GM19025 (cell line): ENCODE results near the gene MVB12B.

Source experiments
- ATAC-seq: cut with Tn5 transposase; IDR thresholded peaks from one replicate; pipeline ENCODE4 v1.9.1; 2021; ENCODE audit warnings: mild to moderate bottlenecking, low read depth, moderate library complexity; ENCODE audit not compliant: unreplicated experiment

MVB12B gene

DNA sequence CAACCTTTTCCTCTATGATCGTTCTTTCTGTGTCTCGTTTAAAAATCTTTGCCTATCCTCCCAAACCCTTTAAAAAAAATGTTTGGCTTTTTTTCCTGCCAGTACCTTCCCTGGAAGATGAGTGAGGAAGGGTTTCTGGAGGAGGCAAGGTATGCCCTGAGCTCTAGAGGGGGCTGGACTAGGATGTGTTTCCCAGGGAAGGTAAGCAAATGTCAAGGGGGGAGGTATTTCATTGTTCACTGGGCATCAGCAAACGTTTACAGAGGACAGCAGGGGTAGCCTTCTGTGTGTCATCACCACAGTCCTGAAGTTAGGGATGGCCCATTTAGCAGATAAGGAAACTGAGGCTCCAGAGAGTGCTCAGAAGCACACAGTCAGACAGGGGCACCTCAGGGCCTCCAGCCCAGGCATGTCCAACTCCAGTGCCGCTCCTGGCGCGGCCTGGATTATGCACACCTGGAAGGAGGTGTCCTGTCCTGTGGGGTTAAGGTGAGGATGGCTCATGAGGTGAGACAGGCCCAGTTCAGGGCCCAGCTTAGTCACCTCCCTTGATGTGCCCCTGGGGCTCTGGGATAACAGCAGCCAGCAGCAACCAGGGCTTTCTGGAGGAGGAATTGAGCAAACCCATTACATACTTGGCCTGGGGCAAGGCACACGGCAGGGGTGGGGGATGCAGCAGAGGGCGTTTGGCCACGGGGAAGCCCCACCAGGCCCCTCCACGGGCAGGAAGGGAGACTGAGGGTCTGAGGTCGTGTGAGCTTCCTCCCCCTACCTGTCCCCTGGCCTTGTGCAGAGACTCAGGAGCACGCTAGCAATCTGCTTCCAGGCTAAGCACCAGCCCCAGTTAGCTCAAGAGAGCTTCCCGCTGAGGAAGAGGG lies 186.8 kb downstream of the MVB12B start:
- no peak for ATAC-seq

DNA sequence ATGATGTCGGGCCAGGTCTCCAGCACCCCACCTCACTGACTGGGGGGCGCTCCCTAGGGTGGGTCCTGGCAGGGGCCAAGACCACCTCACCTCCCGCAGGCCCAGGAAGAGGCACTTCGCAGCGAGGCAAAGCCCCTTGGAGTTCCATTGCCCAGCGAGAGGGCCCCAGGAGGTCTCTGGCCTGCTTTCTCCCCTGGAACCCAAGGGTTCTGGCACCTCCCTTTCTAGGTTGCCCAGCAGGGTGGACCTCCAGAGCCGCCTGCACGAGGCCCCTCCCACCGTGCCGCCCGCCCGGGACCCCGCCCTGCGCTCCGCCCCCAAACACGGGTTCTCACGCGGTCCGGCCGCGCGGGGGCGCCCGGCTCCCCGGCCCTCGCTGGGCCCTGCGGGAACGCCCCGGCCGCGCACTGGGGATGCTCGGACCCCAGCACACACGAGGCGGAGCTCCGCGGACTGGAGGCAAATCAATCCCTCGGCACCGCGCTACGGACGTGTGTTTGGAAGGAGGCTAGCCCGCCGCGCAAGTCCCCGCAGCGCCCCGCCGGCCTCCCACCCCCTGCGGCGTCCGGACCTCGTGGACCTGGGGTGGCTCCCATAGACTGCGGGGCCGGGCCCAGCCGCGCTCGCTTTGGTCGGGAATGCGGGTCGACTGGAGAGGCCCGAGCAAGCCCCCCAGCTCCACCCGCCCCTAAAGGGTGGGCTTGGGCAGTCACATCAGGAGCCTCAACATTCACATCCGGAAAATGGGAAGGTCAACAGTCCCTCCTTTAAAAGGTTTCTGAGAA lies 187.6 kb downstream of the MVB12B start:
- ATAC-seq, result no peak

DNA sequence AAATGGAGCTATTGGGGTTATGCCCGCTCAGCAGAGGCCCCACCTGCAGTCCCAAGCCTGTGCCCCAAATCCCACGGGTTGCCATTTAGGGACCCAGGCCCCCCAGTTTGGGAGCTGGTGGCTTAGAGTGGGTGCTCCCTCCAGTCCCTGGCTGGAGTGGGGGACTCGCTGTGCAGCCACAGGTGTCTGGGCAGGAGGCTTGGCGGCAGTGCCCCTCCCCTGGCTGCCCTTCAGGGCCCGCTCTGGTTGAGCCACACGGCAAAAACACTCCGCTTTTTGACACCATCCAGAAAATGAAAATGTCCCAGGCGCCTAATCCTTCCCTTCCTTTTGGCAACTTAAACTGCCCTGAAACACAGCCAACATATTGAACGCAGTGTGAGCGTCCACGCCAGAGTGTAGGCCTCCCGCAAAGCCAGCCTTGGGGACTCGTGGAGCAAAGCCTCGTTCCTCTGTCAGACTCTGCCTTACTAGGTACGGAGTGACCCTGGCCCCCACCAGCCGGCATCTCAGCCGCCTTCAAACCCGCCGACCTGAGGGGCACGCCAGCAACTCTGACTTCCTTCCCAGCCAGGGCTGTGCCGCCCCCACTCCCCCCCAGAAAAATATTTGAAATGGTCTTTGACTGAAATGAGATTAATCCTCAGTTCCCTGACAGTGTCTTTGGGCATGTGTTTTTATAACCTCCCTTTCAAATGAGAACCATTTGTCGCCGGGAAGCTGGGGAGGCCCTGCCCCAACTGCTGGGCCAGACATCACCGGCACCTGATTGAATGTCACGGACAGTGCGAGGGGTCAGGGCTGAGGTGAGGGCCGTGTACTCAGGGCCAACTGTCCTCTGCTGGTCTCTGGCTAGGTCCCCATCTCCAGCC lies 188.6 kb downstream of the MVB12B start:
- no peak for ATAC-seq

DNA sequence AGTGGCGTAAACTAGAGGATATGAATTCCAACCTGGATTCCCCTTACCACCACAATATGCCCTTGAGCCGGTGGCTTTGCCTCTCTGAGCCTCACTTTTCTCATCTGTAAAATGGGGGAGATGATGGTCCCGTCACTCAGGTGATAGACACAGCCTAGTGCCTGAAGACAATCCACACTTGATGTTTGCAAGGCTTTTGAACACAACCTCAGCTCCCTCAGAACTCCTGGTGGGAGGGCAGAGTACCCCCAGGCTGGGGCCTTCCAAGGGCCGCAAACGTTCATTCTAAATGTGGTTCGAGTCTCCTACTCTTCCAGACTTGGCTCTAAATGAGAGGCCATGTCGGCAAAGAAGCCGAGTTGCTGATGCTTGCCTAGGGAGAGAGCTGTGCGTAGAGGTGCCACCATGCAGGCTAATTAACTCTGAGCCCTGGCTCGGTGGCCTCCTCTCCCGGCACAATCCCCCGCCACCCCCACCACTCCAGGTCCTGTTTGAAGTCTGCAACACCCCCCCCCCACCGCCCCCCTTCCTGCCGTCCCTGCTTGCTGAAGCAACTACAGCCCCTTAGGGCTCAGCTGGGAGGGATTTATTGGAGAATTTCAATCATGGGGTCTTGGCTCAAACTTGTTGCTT lies 189.4 kb downstream of the MVB12B start:
- no peak for ATAC-seq

DNA sequence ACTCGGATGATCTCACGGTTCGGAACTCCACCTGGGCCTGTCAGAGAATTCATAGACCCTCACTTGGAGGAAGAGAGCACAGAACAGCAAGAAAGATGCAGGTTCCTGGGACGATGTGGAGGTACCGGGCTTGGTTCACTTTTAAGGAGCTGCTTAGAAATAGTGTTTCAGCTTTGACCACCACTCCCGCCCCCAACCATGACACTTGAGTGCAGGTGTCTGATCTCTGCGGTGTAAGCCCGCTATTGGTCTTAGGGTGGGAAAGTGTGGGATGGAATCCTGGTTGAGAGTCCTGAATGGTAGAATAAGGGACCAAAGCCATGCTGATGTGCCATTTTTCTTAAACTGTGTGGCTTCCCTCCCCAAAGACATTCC lies 189.9 kb downstream of the MVB12B start:
- ATAC-seq, result no peak

DNA sequence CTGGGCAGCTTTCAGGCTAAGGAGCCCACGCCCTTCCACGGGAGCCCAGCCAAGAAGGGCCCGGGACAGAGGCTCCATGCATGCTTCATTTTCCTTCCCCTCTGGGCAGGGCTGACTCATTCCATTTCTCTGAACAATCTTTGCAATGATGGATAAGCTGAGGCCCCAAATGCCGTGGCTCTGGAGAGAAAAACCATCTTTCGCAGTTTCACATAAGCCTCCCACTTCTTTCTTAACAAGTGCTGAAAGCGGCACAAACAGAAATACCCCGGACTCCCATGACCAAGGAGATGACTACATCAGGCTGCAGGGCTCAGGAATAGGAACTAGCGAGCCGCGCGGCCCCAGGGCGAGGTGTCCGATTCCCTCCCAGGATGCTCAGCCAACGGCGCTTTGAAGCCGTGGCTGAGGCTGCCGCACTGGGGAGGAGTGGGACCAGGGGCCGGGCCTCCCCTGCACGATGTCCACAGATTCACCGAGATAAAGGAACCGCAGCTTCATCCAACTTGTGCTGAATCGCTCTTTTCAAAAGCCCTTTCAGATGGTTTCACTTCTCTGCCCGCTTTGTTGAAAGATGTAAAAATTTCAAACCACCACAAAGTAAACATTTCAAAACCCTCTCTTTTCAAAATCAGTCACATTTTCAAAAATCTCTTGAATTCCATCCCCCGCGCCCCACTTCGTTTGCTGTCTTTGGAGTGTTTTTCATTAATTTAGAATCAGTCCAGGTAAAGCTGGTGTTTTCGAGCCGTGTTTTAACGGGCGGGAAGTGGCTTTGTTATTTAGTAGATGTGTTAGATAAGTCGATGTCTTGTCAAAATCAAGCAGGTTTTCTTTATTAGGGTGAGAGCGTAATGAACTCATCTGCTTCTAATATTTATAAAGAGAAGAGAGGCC lies 190.6 kb downstream of the MVB12B start:
- ATAC-seq, result no peak

DNA sequence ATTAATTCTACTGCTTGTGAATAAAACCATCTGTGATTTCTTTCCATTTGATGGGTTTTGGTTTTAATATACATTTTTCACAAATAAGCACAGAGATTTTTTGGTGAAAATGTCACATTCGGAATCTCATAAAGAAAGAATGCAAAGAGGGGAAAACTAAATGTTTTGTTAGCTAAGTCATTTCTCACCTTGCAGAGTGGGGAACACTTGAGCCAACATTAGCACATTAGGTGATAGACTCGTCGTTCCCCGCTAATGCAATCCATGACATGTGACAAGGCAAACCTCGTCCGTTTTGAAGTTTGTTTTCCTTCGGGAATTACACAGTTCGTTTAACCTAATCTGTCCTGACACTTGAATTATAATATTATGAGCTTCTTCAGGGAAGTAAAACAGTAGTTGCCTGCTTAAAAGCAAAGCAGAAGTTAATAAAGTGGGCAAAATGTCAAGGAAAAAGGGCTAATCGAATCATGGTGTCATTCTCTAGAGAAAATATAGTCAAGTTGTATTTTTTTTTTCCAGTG lies 191.3 kb downstream of the MVB12B start:
- ATAC-seq, result no peak

DNA sequence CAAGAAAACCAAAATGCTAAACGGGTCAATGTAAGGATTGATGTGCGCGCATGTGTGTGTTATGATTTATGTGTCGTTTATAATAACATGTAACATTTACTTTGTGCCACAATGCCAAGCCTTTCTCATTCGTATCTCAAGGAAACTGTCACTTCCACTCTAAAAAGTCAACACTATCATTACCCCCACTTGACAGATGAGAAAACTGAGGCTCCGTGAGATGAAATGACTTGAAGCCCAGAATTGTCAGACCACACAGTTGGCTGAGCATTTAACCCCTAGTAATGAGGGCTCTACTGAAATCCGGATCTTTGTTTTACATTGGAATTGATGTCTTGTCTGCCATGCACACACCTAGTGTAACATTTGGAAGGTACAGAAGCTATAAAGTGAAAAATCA lies 192.1 kb downstream of the MVB12B start:
- ATAC-seq, result no peak

DNA sequence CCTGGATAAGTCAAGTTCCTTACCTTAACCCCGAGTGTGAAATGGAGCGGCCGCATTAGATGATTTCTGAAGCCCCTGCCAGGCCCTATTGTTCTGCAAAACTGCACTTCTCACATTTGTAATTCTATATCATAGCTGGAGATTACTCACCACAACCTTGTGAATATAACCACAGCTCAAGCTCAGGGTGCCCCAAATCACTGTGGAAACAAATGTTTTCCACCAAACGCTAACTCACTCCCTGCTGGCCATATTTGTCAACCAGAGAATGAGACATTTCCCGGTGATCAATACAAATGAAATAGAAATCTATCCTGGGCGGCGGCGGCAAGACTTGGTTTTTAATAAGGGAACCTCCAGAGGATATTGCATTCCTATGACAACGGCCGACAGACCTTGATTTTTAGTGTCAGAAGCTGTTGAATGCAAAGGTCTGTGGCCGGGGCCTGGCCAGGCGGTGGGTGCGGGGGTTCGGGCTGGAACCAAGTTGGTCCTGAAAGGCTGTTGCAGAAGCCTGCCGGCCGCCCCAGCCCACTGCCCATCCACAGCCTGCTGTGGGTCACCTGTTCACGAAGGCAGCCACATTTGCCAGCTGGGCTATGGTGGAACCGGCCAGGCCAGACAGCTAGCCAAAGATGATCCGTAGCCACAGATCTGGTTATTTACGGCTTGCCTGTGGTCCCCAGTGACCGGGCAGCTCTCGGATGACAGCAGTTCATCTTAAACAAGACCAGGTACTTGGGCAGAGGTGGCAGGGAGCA lies 193.2 kb downstream of the MVB12B start:
- ATAC-seq, result no peak

DNA sequence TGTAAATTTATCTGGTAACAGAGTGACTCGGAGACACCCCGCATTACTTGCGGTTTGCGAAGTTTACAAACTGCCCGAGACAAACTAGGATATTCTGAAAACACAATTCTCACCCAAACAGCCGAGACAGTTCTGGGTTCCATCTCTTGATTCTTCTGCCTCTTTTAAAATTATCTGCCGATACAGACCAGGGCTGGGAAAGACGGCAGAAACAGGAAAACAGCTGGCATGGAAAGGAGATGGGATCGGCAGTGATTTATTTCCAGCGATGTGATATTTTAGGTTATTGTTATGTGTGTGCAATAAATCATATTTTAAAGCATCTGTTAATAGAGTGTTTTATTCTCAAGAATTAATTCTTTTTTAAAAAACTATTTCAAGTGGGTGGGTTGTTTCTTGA lies 193.8 kb downstream of the MVB12B start:
- no peak for ATAC-seq

DNA sequence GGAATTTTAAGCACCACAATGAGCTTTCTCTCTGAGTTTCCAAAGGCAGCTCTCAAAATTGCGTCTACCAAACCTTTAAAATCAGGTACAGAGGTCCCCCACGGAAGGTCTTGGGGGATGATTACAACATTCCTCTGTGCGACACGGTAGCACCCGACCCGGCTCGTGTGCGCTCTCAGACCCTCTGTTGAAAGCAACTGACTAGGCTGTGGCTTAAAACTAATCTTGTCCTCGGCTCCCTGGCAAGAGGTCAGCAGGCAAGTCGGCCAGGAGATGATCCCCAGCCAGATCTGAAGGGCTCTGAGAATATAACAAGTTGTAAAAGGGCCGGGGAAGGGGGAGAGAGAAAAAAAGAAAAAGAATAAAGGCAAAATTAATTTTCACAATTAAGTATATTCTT lies 194.5 kb downstream of the MVB12B start:
- no peak for ATAC-seq

DNA sequence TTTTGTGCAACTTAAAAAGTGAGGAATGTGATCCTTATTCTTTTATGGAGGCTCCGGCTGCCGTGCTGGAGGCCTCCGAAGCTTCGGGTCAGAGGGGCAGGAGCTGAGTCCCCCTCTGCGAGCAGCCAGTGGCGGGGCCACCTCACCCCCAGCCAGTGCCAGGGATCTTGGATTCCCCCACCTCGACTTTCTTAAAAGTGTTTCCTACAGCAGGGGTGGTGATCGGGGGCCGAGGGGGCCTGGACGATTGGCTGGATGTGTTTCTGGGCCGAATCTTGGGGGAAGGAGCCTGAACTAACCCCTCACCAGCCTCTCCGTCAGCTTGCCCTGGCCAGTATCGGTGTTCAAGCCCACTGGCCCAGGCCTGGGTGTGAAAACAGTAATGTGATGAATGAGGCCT lies 194.9 kb downstream of the MVB12B start:
- no peak for ATAC-seq

DNA sequence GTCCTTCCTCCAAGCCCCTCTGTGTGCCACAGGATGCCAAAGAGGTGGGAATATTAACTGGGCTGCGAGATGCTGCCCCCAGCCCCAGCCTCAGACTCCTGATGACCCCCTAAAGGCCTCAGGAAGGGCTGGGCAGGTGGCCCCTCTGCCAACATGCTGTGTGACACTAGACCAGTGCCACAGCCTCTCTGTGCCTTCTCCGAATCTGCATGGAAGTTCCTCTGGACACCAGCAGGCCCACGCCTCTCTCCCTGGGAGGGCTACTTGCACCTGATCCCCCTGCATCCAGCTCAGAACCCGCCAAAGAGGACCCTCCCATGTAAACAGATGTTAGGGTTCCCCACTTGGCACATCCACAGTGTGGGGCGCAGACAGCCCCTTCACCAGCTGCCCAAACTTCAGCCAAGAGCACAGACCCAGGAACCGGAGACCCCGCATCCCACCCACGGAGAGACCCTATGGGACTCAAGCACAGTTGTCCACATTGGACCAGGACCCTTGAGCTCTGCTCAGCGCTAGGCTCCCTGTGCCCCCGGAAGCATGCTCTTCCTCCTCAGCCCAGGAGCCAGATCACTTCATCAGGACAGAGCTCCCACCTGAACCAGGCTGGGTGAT lies 195.5 kb downstream of the MVB12B start:
- ATAC-seq, result no peak

DNA sequence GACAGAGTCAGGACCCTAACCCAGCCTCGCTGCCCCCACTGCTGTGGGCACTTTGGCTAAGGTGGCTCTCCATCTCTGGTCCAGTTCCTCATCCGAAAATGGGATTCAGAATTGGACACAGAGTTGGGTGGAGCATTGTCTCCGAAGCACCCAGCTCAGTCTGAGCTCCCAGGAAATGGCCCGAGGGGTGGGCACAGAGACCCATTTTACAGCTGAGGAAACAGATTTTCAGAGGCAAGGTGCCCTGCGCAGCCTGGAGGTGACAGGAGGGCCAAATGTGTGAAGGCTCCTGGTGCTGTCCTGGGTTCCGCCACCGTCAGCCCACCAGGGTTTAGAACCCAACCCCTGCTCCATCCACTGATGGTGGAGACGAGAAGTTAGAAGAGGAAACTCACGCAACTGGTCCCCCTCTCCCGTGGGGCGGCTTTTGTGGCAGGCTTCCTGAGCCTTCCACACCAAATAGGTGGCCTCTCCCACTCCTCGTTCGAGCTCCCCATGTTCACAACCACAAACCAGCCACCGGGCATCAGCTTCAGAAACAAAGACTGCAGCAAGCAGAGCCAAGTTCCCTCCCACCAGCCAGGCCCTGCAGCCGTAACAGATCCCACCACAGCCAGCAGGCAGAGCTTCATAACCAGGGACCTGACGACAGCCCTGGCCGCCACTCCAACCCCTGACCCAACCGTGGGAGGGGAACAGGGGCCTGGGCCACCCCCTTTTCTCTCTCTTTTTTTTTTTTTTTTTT lies 196.2 kb downstream of the MVB12B start:
- ATAC-seq, result no peak

DNA sequence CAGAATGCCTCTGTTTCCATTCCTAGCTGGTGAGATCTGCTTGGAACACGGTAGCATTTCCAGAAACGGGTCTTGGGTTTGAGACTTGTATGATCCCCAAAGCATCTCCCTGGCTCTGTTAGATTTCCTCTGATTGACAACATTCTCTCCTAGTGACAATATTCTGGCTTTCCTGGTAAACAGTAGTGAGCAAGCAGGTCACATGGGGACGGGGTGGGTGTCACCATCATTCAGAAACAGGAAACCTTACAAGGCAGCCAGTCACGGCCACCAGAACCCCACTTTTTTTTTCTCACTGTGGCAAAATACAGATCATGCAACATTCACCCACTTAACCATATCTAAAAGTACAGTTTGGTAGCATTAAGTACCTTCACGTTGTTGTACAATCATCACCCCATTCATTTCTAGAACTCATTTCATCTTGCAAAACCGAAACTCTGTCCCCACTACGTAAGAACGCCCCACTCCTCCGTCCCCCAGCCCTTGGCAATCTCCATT lies 197.0 kb downstream of the MVB12B start:
- no peak for ATAC-seq

DNA sequence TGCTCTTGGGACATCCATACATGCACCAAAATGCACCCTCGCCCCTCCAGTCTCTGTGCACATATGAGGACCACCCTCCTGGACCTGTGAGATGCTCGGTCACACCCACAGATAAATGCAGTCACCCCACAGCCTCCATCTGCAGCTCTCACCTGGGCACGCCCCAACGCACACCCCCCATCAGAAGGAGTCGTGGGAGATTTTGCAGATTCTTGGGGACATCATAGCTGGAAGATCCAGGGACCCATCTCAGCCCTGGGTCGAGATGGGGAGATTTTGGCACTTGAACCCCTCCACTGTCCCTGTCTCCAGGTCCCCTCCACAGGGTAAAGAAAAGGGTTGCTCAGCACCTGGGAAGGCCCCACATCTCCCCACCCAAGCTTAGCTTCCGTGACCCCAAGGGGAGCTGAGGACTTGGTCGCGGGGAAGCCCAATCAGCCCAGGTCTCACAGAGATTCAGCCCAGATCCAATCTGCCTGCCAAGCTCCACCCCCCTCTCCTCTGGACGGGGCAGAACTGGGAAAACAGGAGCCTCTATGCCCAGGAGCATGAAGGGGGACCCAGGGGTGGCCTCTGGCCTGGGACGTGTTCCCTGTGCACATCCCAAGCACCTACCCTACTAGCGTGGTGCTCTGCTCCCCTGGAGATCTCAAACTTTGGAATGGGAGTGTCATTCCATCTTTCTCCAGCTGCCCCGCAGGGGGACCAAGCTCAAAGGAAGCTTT lies 197.9 kb downstream of the MVB12B start:
- ATAC-seq, result no peak
